GM18499 (cell line): ENCODE measurements around the gene HIP1R.
"Not testable (repeated sequence)": the region's sequence is repeated elsewhere in the genome, so short reads cannot be mapped to it uniquely, and the experiment has no call there.

Experiments used
- ATAC-seq: cut with Tn5 transposase; IDR thresholded peaks from one replicate; pipeline ENCODE4 v1.9.1; 2021; ENCODE audit warnings: moderate number of reproducible peaks; ENCODE audit not compliant: insufficient read depth, unreplicated experiment

Gene HIP1R

DNA sequence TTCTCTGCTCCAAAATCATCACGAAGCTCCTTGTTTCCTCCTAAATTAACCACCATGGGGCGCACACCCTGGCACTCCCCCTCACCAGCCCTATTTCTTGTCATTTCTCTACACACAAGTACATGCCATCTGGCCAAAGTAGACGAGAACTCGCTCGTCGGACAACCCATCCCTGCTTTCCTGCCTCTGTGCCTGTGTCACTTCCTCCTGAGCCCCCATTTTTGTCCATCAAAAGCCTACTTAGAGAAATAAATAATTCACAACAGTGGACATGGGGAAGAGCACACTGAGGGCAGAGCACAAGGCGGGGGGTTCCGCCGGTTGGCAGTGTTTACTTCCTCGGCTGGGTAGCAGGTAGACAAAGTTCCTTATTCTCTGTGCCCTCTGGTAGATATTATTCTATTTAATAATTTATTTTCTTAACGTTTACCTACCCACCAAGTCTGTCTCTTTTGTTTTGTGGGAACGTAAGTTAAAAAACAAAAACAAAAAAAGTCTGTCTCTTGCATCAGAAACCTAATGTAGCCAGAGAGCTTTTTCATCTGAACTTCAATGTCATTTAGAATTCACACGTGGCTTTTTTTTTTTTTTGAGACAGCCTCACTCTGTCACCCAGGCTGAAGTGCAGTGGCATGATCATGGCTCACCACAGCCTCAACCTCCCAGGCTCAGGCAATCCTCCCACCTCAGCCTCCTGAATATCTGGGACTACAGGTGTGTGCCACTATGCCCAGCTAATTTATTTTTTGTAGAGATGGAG, 54.7 kb downstream of the HIP1R start:
- no peak for ATAC-seq

DNA sequence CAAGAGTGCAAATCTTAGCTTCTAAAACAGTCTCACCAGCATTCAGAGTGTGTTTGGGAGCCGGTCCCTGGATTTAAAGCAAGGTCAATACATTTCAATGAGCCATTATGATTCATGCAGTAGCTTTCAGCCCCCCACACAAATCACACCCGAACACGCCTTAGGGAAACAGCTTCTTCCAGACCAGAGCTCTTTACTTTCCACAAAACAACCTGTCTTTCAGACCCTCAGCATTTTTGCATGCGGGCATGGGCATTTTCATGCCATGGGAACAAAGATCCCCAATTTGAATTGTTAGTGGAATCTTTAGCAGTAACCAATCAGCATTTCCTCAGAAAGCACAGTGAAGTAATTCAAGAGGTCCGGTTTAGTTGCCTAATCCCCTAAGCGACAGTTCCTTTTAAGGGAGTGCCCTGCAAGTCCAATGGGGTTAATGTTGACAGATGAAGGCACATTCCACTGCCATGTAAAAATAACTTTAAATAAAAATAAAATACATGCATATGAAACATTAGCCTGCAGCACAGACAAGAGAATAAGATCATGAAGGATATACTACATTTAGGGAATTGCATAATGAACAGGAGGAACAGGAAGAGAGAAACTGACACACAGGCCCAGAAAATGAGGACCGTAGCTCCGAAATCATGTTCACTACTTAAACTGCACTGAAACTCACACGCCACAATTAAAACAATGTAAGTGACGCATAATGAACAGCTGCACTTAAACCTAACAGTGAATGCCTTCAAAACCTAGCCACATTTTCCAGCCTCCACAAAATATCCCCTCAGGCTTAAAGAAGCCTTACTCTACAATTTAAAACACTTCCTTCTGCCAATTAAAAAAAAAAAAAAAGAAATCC, 56.6 kb downstream of the HIP1R start:
- ATAC-seq, result no peak

DNA sequence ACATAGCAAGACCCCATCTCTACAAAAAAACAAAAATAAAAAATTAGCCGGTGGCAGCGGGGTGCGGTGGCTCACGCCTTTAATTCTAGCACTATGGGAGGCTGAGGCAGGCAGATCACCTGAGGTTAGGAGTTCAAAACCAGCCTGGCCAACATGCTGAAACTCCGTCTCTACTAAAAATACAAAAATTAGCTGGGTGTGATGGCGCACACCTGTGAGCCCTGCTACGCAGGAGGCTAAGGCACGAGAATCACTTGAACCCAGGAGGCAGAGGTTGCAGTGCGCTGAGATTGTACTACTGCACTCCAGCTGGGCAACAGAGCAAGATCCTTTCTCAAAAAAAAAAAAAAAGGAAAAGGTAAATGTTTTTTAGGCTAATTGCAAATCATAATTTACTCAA, 57.5 kb downstream of the HIP1R start:
- not testable (repeated sequence) for ATAC-seq

DNA sequence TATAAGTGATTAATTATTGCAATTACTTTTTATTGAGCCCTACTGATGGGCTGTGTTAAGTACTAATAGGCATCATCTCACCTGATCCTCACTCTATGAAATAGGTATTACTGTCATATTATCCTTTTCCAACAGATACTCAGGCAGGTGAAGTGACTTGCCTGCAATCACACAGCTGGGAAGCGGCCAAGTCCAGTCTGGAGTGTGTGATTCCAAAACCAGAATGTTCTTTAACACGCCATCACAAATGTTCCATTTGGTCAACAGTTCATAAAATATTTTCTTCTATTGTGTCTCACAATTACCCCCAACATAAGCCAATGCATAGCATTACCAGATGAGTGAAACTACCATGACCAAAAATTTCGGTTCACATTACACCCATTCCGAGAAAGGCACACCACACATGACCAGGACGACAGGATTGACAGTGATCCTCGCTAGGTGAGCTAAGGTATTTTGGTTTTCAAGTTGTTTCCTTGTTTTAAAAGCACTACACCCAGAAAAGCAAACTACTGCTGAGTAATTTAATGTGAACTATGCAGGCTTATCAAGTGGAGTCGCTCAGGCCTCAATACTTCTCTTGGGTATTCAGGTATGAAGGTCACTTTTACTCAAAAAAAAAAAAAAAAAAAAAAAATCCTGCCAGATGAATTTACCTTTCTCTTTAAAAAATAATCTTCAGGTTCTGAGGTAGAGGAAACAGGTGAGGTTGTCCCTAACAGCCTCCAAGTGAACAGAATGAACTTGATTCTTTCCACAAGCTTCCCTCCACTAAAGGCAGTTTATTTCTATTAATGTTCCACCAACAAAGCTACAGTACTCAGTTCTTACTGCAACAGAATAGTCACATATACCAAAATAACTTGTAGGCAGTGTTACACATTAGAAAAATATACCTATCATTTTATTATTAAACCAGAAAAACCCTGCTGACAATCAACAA, 58.2 kb downstream of the HIP1R start:
- no peak for ATAC-seq

DNA sequence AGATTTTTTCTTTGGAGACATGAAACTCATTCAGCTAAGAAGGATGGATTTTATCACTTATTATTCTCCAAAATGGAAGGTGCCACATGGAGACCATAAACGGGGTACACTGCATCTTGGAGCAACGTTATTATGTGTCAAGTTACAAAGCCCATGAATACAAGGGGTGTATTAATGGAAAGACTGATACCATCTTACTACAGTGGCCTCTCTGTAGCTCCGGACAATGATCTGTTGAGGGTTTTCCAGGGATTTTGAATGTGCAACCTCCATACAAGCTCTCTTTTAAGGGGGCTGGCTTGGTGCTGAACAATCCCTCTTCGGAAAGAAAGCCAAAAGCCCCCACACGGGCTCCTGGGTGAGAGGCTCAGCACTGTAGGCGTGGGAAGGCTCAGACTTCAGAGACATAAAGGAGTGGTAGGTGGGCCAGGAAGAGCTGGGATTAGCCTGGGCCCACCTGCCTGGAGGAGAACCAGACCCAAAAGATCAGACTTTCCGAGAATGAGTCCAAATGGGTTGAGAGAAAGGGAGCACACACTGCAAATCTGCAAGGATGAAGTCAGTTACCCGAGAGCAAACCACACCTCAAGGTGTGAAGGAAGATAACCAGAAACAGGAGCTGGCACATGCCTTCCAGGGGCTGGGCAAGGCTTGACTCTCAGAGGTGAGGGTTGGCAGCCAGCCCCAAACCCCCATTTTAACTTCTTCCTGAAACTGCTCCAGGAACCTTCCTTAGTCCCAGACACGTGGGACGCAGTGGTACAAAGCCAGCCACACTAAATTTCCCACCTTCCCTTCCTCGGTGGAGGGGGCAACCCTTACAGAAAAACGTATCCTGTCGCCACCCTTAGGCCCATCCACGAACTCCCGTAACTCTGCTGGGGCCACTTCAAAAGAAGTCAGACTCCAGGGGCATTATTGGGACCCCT, 59.2 kb downstream of the HIP1R start:
- ATAC-seq, result no peak

DNA sequence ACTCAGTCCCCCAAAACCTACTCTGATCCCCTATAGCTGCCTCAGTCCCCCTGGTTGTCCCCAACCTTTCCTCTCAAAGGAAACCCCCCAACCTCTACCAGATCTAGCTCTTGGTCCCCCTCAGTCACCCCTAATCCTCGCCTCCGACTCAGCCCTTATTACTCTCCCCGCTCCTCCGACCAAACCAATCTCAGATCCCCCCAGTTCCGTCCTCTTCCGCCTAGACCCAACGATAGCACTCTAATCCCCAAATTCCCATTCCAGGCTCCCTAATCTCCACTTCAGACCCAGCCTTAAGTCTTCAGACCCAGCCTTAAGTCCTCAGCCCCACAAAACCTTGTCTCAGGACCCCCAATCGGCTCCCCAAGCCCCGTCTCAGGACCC, 60.1 kb downstream of the HIP1R start:
- ATAC-seq, result no peak

DNA sequence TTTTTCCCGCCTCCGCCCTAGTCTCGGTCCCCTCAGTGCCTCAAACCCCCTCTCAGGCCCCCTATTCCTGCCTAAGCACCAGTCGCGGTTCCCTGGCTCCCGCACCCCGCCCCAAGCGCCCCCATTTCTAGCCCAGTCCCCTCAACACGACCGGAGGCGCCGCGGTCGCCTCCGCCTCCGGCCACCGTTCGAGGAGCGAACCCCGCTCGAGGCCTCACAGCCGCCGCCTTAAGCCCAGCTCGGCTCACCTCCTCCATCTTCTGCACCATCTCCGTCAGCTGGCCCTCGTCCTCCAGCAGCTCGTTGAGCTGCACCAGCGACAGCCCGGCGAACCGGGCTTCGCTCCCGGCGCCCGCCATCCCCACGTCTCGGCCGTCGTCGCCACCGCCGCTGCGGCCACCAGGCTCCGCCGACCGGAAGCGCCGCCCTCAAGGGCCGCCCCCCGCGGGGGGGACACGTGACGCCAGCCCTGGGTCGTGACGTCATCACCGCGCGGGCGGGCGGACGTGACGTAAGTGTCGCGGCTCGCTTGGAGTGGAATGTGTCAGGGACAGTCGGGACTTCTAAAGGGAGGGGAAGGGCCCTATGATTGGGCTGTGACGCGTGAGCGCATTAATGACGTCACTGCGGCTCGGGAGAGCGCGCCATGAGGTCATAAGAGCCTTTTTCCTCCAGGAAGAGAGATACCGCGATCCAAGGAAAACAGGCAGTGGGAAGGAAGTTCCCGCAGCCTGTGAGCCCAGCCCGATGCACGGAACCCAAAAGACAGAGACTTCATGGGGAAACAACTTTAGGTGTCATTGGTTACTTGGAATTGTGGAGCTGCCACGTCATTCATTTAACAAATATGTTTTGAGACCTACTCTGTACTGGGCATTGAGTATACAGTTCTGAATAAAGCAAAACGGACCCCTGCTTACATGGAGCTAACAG, 60.7 kb downstream of the HIP1R start, which contains the start of gene VPS37B:
VPS37B (minus strand) TSS at position 421 of the 933 bp plus-strand sequence; CDS start at position 359, 62 bp downstream.
- no peak for ATAC-seq

DNA sequence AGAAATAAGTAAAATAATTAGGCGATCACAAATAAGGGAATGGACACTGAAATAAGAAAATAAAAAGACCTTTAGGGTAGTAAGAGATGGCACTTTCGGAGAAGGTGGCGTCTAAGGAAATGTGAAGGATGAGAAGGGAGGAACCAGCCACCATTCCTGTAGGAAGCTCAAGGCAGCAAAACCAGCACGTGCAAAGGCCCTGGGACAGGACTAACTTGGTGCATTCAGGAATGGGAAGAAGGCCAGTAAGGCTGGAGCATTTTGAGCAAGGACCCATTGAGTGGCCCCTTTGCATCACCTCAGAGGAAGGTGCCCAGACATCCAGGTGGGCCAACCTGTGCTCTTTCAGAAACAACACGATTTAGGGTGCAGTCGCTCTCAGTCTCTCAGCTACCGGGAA, 61.4 kb downstream of the HIP1R start:
- ATAC-seq, result no peak

DNA sequence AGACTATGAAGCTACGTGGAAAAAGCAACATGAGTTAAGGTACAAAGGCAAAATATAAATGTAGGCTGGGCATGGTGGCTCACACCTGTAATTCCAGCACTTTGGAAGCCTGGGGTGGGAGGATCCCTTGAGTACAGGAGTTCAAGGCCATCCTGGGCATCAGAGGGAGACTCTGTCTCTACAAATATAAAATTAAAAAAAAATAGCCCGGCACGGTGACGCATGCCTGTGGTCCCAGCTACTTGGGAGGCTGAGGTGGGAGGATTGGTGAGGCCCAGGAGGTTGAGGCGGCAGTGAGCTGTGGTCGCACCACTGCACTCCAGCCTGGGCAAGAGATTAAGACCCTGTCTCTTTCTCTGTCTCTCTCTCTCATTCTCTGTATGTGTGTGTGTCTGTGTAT, 64.6 kb downstream of the HIP1R start:
- ATAC-seq, result no peak

DNA sequence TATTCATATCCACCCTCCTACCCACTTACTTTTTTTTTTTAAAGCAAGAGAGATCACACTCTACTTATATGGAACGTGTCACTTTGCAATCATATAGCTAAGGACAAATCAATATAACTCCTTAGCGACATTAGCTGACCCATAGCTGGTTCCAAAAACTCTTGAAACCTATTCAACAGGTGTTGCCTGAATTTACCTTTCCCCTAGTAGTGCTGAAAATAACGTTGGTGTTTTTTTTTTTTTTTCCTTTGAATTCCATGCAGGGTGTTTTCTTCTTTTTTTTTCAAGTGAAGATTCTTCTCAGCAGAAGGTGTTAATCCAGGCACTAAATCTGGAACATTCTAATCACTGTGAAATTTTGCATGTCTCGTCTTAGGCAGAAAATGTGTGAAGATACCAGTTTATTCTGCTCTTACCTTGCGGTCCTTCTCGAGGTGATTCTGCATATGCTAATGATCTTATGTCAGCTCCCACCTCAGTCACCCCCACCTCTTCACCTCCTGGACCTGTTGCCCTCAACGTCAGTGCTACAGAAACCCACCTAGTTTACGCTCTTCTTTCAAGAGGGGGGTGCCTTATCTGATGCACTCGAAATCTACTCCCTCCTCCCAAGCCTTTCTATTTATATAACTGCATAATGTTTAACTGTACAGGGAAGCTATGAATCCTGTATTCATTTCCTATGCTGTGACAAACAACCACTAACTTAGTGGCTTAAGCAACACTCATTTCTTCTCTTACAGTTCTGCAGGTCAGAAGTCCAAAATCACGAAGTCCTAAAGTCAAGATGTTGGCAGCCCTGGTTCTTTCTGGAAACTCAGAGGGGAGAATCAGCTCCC, 67.8 kb downstream of the HIP1R start:
- ATAC-seq, result no peak

DNA sequence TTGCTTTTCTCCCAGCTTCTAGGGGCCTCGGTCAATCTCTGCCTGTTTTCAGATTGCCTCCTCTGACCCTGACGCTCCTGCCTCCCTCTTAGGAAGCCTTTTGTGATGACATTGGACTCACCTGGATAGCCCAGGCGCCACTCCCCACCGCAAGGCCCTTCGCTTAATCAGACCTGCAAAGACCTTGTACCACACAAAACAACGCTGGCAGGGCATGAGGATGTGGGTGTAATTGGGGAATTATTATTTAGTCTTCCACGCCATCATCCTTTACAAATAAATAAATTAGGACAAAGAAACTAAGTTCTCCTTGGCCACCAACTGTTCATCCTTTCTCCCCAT, 68.4 kb downstream of the HIP1R start:
- ATAC-seq, result no peak

DNA sequence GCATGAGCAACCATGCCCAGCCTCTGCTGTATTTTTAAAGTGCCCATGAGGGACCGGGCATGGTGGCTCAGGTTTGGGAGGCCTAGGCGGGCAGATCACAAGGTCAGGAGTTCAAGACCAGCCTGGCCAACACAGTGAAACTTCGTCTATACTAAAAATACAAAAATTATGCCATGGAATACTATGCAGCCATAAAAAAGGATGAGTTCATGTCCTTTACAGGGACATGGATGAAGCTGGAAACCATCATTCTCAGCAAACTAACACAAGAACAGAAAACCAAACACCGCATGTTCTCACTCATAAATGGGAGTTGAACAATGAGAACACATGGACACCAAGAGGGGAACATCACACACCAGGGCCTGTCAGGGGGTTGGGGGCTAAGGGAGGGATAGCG, 70.0 kb downstream of the HIP1R start:
- not testable (repeated sequence) for ATAC-seq

DNA sequence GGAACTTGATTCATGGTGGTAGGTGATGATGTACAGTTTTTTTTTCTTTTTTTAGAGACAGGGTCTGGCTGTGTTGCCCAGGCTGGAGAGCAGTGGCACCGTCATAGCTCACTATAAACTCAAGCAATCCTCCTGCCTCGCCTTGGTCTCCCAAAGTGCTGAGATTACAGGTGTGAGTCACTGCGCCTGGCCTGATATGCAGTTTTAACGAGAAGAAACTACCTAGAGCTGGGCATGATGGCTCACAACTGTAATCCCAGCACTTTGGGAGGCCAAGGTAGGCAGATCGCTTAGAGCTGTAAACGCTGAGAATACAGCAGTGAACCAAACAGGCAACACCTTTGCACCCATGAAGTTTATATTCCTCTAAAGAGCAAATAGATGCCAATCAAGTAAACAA, 73.7 kb downstream of the HIP1R start:
- ATAC-seq, result no peak

DNA sequence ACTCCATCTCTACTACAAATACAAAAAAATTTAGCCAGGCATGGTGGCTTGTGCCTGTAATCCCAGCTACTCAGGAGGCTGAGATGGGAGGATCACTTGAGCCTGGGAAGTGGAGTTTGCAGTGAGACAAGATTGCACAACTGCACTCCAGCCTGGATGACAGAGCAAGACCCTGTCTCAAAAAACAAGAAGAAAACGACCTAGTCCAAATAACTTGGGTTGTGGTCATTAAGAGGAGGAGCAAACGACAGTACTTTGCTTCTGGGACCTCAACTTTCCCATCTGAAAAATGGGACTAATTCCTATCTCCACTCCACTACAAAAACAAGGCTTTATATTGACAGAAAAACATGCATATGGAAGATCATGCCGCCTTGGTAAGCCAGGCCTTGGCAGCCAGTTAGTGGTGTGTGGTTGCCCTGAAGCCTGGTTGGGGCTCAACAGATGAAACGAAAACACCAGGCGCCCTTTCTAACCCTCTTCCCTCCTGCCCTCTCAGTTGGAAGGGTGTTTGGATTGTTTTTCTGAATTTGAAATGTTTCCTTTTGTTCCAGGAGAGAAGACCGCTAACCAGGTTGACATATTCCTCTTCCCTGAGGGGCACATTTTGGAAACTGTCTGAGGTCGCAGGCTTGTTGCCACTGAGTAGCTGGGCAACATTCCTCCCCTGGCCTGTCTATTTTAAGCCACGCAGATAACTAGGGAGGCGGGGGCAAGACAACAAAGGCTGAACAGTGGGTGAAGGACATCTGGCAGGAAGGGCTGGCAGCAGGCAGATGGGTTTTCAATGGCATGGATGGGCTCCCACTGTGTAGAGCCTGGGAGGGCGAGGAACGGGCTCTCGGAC, 74.4 kb downstream of the HIP1R start:
- no peak for ATAC-seq
